HepG2 (cell line): Measurements from ENCODE around the gene CA12. TPM values are rescaled to one million over a fixed set of nuclear protein-coding genes. Genes with fewer than 3 reads are reported as not detected.

Source experiments
- ATAC-seq: fragments of 200-7000 bp; cut with Tn5 transposase; 3 replicates; pipeline ENCODE4 v1.9.1; 2020; ENCODE audit warnings: mild to moderate bottlenecking, moderate library complexity
- BruUV-seq: library from RNA; stranded (reverse); fragments of 400-500 nt; replicated peaks from 2 replicates; lab custom pipeline; 2021; lab: Mats Ljungman, UMichigan
- CTCF ChIA-PET: fragments of 300-600 bp; formaldehyde crosslinking; extraction: SDS; loops from one replicate; lab custom pipeline; 2021; ENCODE audit warnings: low total read pairs, inconsistent platforms, low intra/inter-chr PET ratio; lab: Yijun Ruan, JAX
- POLR2A ChIA-PET: fragments of 350-600 bp; sonication (Branson Sonifier 250); formaldehyde crosslinking; loops from one replicate; lab custom pipeline; 2020; ENCODE audit warnings: antibody characterized with exemption, inconsistent platforms; lab: Yijun Ruan, JAX
- DNase-seq: peaks from one replicate; pipeline ENCODE4 v3.0.0-alpha.2; 2015; ENCODE audit warnings: low spot score
- FAIRE-seq: peaks from 3 replicates; lab custom pipeline; 2011; peaks lifted over from hg19 to GRCh38; lab: Jason Lieb, UNC
- H2AFZ ChIP-seq: one replicate; pipeline ENCODE4 v1.6.1; 2011; ENCODE audit warnings: low read length, inconsistent platforms
- H3K27ac ChIP-seq: fragments of 300-600 bp; 3 replicates; pipeline ENCODE4 v1.8.0; 2011; ENCODE audit warnings: mixed run types, mild to moderate bottlenecking, mixed read lengths, low read length, inconsistent platforms; ENCODE audit not compliant: insufficient read depth; ENCODE audit errors: extremely low read length
- H3K27me3 ChIP-seq, 2 experiments: fragments of 200-600 bp in 1 of 2; 2 replicates in 1 of 2; 3 replicates in 1 of 2; pipeline versions ENCODE4 v1.6.0 to v1.8.0; 2011; ENCODE audit warnings: low read length in 2 of 2, mild to moderate bottlenecking in 2 of 2, moderate library complexity in 2 of 2, inconsistent platforms in 1 of 2; ENCODE audit not compliant: insufficient read depth in 2 of 2, control insufficient read depth in 1 of 2
- H3K36me3 ChIP-seq, 2 experiments: fragments of 200-600 bp in 1 of 2; replicated peaks in 1 of 2; 2 replicates in 1 of 2; 3 replicates in 1 of 2; pipeline versions ENCODE4 v1.5.1 to v1.8.0; 2011; ENCODE audit warnings: low read length in 2 of 2, inconsistent platforms in 1 of 2; ENCODE audit not compliant: insufficient read depth in 2 of 2, control insufficient read depth in 1 of 2
- H3K4me1 ChIP-seq: 2 replicates; pipeline ENCODE4 v1.5.1; 2012; ENCODE audit warnings: low read length, inconsistent platforms; ENCODE audit not compliant: insufficient read depth
- H3K4me2 ChIP-seq: 2 replicates; pipeline ENCODE4 v1.6.0; 2011; ENCODE audit warnings: low read depth, low read length, inconsistent platforms
- H3K4me3 ChIP-seq, 3 experiments: fragments of 200-600 bp in 1 of 3; sonication (generic), shearing (Covaris generic) in 1 of 3; replicated peaks in 1 of 3; 2 replicates each; pipeline ENCODE4 v1.5.1; 2011 to 2016; ENCODE audit warnings: low read length in 3 of 3, inconsistent platforms in 2 of 3, low read depth in 2 of 3, mild to moderate bottlenecking in 2 of 3, control low read depth in 1 of 3, mixed read lengths in 1 of 3; ENCODE audit not compliant: insufficient read depth in 1 of 3
- H3K79me2 ChIP-seq: one replicate; pipeline ENCODE4 v1.6.1; 2011; ENCODE audit warnings: low read length, inconsistent platforms; ENCODE audit not compliant: insufficient read depth
- H3K9ac ChIP-seq: 2 replicates; pipeline ENCODE4 v1.6.0; 2011; ENCODE audit warnings: mild to moderate bottlenecking, low read depth, low read length, inconsistent platforms; ENCODE audit not compliant: insufficient read depth
- H3K9me3 ChIP-seq: 2 replicates; pipeline ENCODE4 v1.5.1; 2012; ENCODE audit warnings: mild to moderate bottlenecking, low read length
- H4K20me1 ChIP-seq: 2 replicates; pipeline ENCODE4 v1.6.0; 2011; ENCODE audit warnings: inconsistent platforms, mild to moderate bottlenecking, low read length, moderate library complexity; ENCODE audit not compliant: insufficient read depth
- CBX5 ChIP-seq: sonication (generic); formaldehyde crosslinking; IDR thresholded peaks from 2 replicates; pipeline ENCODE4 v1.4.0; 2020; ENCODE audit warnings: missing genetic modification reagents, borderline replicate concordance
- DBP ChIP-seq: sonication (generic); formaldehyde crosslinking; IDR thresholded peaks from 2 replicates; pipeline ENCODE4 v1.4.0; 2020; ENCODE audit warnings: missing genetic modification reagents; ENCODE audit errors: not compliant biosample characterization
- FOXO4 ChIP-seq: sonication (generic); formaldehyde crosslinking; conservative IDR thresholded peaks from 2 replicates; pipeline ENCODE4 v1.8.1; 2023; ENCODE audit warnings: missing genetic modification reagents
- HMGA1 ChIP-seq: sonication (generic); formaldehyde crosslinking; conservative IDR thresholded peaks from 2 replicates; pipeline ENCODE4 v1.4.0; 2020; ENCODE audit warnings: missing genetic modification reagents
- HOXA5 ChIP-seq: sonication (generic); formaldehyde crosslinking; IDR thresholded peaks from 2 replicates; pipeline ENCODE4 v1.4.0; 2020; ENCODE audit warnings: missing genetic modification reagents
- KAT2B ChIP-seq: fragments of 150-350 bp; IDR thresholded peaks from 2 replicates; pipeline ENCODE4 v1.6.1; 2014; ENCODE audit warnings: low read depth, low read length, borderline replicate concordance
- NR0B2 ChIP-seq: sonication (generic); formaldehyde crosslinking; IDR thresholded peaks from 2 replicates; pipeline ENCODE4 v1.4.0; 2020; ENCODE audit warnings: mild to moderate bottlenecking, missing genetic modification reagents
- TBX2 ChIP-seq: sonication (generic); formaldehyde crosslinking; IDR thresholded peaks from 2 replicates; pipeline ENCODE4 v1.5.0; 2020; ENCODE audit warnings: missing genetic modification reagents, mild to moderate bottlenecking, borderline replicate concordance
- THAP8 ChIP-seq: sonication (generic); formaldehyde crosslinking; IDR thresholded peaks from 2 replicates; pipeline ENCODE4 v1.5.1; 2020; ENCODE audit warnings: missing genetic modification reagents, mild to moderate bottlenecking, borderline replicate concordance
- ZFP37 ChIP-seq: sonication (generic); formaldehyde crosslinking; IDR thresholded peaks from 2 replicates; pipeline ENCODE4 v1.4.0; 2020; ENCODE audit warnings: missing genetic modification reagents, borderline replicate concordance
- ZFYVE20 ChIP-seq: sonication (generic); formaldehyde crosslinking; IDR thresholded peaks from 2 replicates; pipeline ENCODE4 v1.8.0; 2023; ENCODE audit warnings: low read depth, mild to moderate bottlenecking, moderate library complexity, missing genetic modification reagents, borderline replicate concordance
- ZMAT5 ChIP-seq: sonication (generic); formaldehyde crosslinking; IDR thresholded peaks from 2 replicates; pipeline ENCODE4 v1.5.0; 2020; ENCODE audit warnings: mild to moderate bottlenecking, low read depth, missing genetic modification reagents, borderline replicate concordance
- ZNF124 ChIP-seq: sonication (generic); formaldehyde crosslinking; IDR thresholded peaks from 2 replicates; pipeline ENCODE4 v1.4.0; 2020; ENCODE audit warnings: missing genetic modification reagents
- ZNF138 ChIP-seq: sonication (generic); formaldehyde crosslinking; IDR thresholded peaks from 2 replicates; pipeline ENCODE4 v1.5.0; 2020; ENCODE audit warnings: mild to moderate bottlenecking, low read depth, missing genetic modification reagents
- ZNF235 ChIP-seq: sonication (generic); formaldehyde crosslinking; IDR thresholded peaks from 2 replicates; pipeline ENCODE4 v1.8.1; 2023; ENCODE audit warnings: mild to moderate bottlenecking, missing genetic modification reagents, borderline replicate concordance
- ZNF296 ChIP-seq: sonication (generic); formaldehyde crosslinking; conservative IDR thresholded peaks from 2 replicates; pipeline ENCODE4 v1.5.0; 2020; ENCODE audit warnings: mild to moderate bottlenecking, missing genetic modification reagents
- ZNF33B ChIP-seq: sonication (generic); formaldehyde crosslinking; IDR thresholded peaks from 2 replicates; pipeline ENCODE4 v1.5.1; 2020; ENCODE audit warnings: mild to moderate bottlenecking, missing genetic modification reagents
- ZNF703 ChIP-seq: sonication (generic); formaldehyde crosslinking; IDR thresholded peaks from 2 replicates; pipeline ENCODE4 v1.5.1; 2020; ENCODE audit warnings: missing genetic modification reagents, mild to moderate bottlenecking, moderate library complexity, borderline replicate concordance
- ZSCAN21 ChIP-seq: sonication (generic); formaldehyde crosslinking; IDR thresholded peaks from 2 replicates; pipeline ENCODE4 v1.8.0; 2022; ENCODE audit warnings: mild to moderate bottlenecking, missing genetic modification reagents, moderate library complexity, borderline replicate concordance
- WGBS: methylation state at CpG from one replicate; pipeline ENCODE4 v1.1.6; 2017; ENCODE audit warnings: low lambda C conversion rate; 5-methylcytosine and 5-hydroxymethylcytosine counted together
- in situ Hi-C: cut with HindIII; loops from 2 replicates; pipeline ENCODE4 v1.10.0; 2017; ENCODE audit warnings: low pct_unique_long_range_greater_than_20kb; ENCODE audit not compliant: extremely low pct_ligation_motif_present
- intact Hi-C: fragments of 100-400 bp; cut with micrococcal nuclease; formaldehyde crosslinking; loops from one replicate; pipeline ENCODE4 v1.10.0; 2022; ENCODE audit not compliant: unreplicated experiment
- polyA plus RNA-seq, 8 experiments: library from polyadenylated mRNA; depleted of rRNA in 3 of 8; stranded (reverse) in 7 of 8; unstranded in 1 of 8; fragments of >200 nt; fragmentation: Illumina TruSeq in 4 of 8; extraction: Trizol in 4 of 8; gene quantifications; 2 replicates each; pipeline versions ENCODE4 v1.2.1 to v1.2.3, GENCODE V29; 2011 to 2016; ENCODE audit warnings: low read depth in 4 of 8, missing spikeins in 1 of 8, mixed read lengths in 1 of 8; ENCODE audit not compliant: insufficient read depth in 1 of 8
- total RNA-seq, 5 experiments: library from RNA; depleted of rRNA; stranded (reverse); fragments of >200 nt; fragmentation: Illumina TruSeq; extraction: Trizol; gene quantifications; 2 replicates each; pipeline ENCODE4 v1.2.3, GENCODE V29; 2016; ENCODE audit warnings: low read depth in 1 of 5

The CA12 gene
- total and polyA plus RNA-seq, 2 of the 13 experiments (the other 11 are each of a cell fraction or from before 2014, with no cell fraction given): 0.07 to 0.20 TPM

GRCh38 chr15:63340878-63341277 is 40.8 kb downstream of the CA12 start:
- ChIA-PET CTCF (no interaction called here), POLR2A (no interaction called here)
- Histone ChIP-seq H3K4me3 (no peak overlapping the region), H3K27me3 (peaks cover 3 to 10% of the 10 kb centered on the region in 2 experiments; a peak in 2 of 5 replicates), H3K4me2 (no peak overlapping the region), H3K27ac (no peak overlapping the region), H3K79me2 (no peaks in the 10 kb centered on the region), H3K9me3 (no peaks in the 10 kb centered on the region), H3K36me3 (no peaks in the 10 kb centered on the region), H3K4me1 (peaks cover 5% of the 10 kb centered on the region; the same call in 1 of the 2 replicates), H4K20me1 (no peaks in the 10 kb centered on the region), H2AFZ (no peak overlapping the region), H3K9ac (no peak overlapping the region)
- no TSS peak for BruUV-seq
- ATAC-seq (no peak), DNase-seq (no peak), FAIRE-seq (no peak)
- 70% methylated on average over 3 of the region's 3 CpGs for WGBS
- TF ChIP-seq HMGA1 (CRISPR knock-in tag): no peak
- no peak for TF ChIP-seq NR0B2 (CRISPR knock-in tag)
- no peak for TF ChIP-seq ZFP37 (CRISPR knock-in tag)
- no peak for TF ChIP-seq ZSCAN21 (CRISPR knock-in tag)
- TF ChIP-seq ZFYVE20 (CRISPR knock-in tag): no peak
- no peak for TF ChIP-seq ZNF138 (CRISPR knock-in tag)
- no peak for TF ChIP-seq CBX5 (CRISPR knock-in tag)
- TF ChIP-seq HOXA5 (CRISPR knock-in tag): no peak
- no peak for TF ChIP-seq ZMAT5 (CRISPR knock-in tag)
- TF ChIP-seq ZNF124 (CRISPR knock-in tag): no peak
- TF ChIP-seq THAP8: no peak
- no peak for TF ChIP-seq TBX2
- no peak for TF ChIP-seq ZNF235 (CRISPR knock-in tag)
- TF ChIP-seq FOXO4: no peak
- TF ChIP-seq ZNF33B (CRISPR knock-in tag): no peak
- TF ChIP-seq ZNF703 (CRISPR knock-in tag): no peak
- TF ChIP-seq KAT2B: no peak
- TF ChIP-seq ZNF296 (CRISPR knock-in tag): no peak
- TF ChIP-seq DBP (CRISPR knock-in tag): no peak
- intact Hi-C loops (no loop called here), in situ Hi-C loops (no loop called here)
